ENCODE measurements around the gene KCNH5.

GRCh38 chr14:62777510-62777909 lies 267.7 kb downstream of the KCNH5 start:
- TF ChIP-seq ZFX (IDR thresholded peaks at IDR 0.05) = no peak
- TF ChIP-seq, protein P1, sequence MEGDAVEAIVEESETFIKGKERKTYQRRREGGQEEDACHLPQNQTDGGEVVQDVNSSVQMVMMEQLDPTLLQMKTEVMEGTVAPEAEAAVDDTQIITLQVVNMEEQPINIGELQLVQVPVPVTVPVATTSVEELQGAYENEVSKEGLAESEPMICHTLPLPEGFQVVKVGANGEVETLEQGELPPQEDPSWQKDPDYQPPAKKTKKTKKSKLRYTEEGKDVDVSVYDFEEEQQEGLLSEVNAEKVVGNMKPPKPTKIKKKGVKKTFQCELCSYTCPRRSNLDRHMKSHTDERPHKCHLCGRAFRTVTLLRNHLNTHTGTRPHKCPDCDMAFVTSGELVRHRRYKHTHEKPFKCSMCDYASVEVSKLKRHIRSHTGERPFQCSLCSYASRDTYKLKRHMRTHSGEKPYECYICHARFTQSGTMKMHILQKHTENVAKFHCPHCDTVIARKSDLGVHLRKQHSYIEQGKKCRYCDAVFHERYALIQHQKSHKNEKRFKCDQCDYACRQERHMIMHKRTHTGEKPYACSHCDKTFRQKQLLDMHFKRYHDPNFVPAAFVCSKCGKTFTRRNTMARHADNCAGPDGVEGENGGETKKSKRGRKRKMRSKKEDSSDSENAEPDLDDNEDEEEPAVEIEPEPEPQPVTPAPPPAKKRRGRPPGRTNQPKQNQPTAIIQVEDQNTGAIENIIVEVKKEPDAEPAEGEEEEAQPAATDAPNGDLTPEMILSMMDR (conservative IDR thresholded peaks at IDR 0.05) = no peak

All from C4-2B (cell line).